HG03342 (cell line): ENCODE measurements around the gene CKS2.

Source experiments
- ATAC-seq: cut with Tn5 transposase; IDR thresholded peaks from one replicate; pipeline ENCODE4 v1.9.1; 2021; ENCODE audit warnings: mild to moderate bottlenecking, moderate library complexity; ENCODE audit not compliant: unreplicated experiment

Gene CKS2

DNA sequence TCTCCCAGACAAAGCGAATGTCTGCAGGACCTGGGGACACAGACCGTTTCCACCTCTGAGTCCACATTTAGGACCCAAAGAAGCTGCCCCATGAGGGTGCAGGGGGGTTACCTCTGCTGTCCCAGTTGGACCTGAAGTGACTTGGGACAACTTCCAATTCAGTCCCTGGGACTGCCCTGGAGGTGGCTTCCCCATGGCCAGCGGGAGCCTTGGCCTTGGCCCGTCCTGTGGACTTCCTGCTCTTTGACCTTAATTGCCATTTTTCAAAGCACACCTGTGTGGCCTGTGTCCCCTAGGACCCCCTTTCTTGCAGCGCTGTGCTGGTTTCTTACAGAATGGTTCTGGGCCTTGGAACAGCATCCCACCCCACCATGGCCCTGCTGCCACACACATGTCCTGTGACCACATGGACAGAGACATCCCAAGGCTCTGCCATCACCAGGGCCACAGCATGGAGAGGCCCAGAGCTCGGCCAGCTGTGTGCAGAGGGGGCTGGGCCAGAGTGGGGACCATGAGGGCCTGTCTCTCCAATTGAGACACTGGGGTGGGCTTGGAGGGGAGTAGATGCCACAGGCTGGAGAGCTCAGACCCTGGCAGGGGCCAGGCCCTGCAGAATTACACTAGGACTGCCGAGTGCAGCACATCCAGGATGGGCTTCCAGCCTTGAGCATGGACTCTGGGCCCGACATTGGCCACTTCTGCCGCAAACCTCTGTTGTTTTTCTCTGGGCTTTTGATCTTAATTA, 53.1 kb downstream of the CKS2 start:
- no peak for ATAC-seq

- no peak for ATAC-seq
These were observed 53.9 kb downstream of the CKS2 start for GRCh38 chr9:89364666-89365531.

DNA sequence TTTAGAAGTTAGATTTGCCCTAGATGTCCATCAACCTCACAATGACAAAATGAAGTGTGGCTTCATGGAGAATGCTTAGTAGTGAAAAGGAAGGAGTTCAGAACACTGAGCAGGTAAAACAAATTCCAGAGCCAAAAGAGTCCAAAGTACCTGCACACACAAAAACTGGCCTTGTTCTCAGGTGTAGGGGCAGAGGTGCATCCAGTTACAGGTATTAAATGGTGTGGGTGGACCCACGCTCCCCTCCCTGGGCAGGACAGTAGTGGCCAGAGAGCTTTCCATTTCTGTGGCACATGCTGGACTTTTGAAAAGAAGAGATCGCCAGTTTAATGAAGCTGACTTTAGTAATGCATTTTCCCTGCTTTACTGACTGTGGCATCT, 54.5 kb downstream of the CKS2 start:
- no peak for ATAC-seq
